Limb (tissue), 2 donors: ENCODE data around the gene MANSC1.
"Not testable (repeated sequence)": the region's sequence is repeated elsewhere in the genome, so short reads cannot be mapped to it uniquely, and the experiment has no call there.

Experiments used
- DNase-seq, 2 donors: peaks; one replicate each; pipeline ENCODE4 v3.0.0-alpha.2; 2016; ENCODE audit errors: extremely low spot score in 2 of 2

The MANSC1 gene

GRCh38 chr12:12327802-12328201 lies 22.2 kb downstream of the MANSC1 start:
- peak in 1 of 2 donors; percentile 83 for DNase-seq

- no peak for DNase-seq
Measured at GRCh38 chr12:12326262-12326661, 23.8 kb downstream of the MANSC1 start.

GRCh38 chr12:12323591-12323990 lies 26.5 kb downstream of the MANSC1 start:
- DNase-seq, result no peak

- no peak for DNase-seq
Measured at GRCh38 chr12:12323118-12323517, 26.9 kb downstream of the MANSC1 start.

GRCh38 chr12:12319451-12320183 lies 30.4 kb downstream of the MANSC1 start:
- peak; percentile 41 to 53 for DNase-seq

GRCh38 chr12:12315838-12316237 lies 34.2 kb downstream of the MANSC1 start:
- no peak for DNase-seq

- not testable (repeated sequence) for DNase-seq
Measured at GRCh38 chr12:12310695-12311094, 39.3 kb downstream of the MANSC1 start.

- DNase-seq, result no peak
Measured at GRCh38 chr12:12305568-12306300, 44.3 kb downstream of the MANSC1 start.

GRCh38 chr12:12302976-12303375 lies 47.1 kb downstream of the MANSC1 start:
- DNase-seq, result no peak

GRCh38 chr12:12301122-12301521 lies 48.9 kb downstream of the MANSC1 start:
- DNase-seq, result no peak

GRCh38 chr12:12297201-12297830 lies 52.7 kb downstream of the MANSC1 start:
- DNase-seq, result no peak

GRCh38 chr12:12294215-12295005 lies 55.6 kb downstream of the MANSC1 start:
- DNase-seq, result peak in 1 of 2 donors; percentile 28

- DNase-seq, result no peak
Measured at GRCh38 chr12:12290206-12290605, 59.8 kb downstream of the MANSC1 start.

GRCh38 chr12:12286441-12286840 lies 63.6 kb downstream of the MANSC1 start:
- no peak for DNase-seq

GRCh38 chr12:12282761-12283425 lies 67.1 kb downstream of the MANSC1 start:
- DNase-seq, result no peak

GRCh38 chr12:12282202-12282601 lies 67.8 kb downstream of the MANSC1 start:
- no peak for DNase-seq

- DNase-seq, result no peak
Measured at GRCh38 chr12:12281134-12281533, 68.9 kb downstream of the MANSC1 start.

- DNase-seq, result no peak
Measured at GRCh38 chr12:12278899-12279298, 71.1 kb downstream of the MANSC1 start.
